Neural cell (in vitro differentiated cells): ENCODE data around the gene ABHD2.

Experiments
- EZH2 ChIP-seq: fragments of 200-600, 300-800 bp; shearing (Covaris generic), sonication (generic); IDR thresholded peaks from 2 replicates; pipeline ENCODE4 v1.6.1; 2014; ENCODE audit warnings: antibody characterized with exemption, low read length, borderline replicate concordance, mild to moderate bottlenecking; ENCODE audit not compliant: insufficient read depth, poor library complexity, severe bottlenecking
- MXI1 ChIP-seq: fragments of 450-650 bp; conservative IDR thresholded peaks from 2 replicates; pipeline ENCODE4 v1.6.1; 2014; ENCODE audit warnings: antibody characterized with exemption, mild to moderate bottlenecking; ENCODE audit not compliant: poor library complexity, severe bottlenecking
- POLR2AphosphoS5 ChIP-seq: IDR thresholded peaks from 2 replicates; pipeline ENCODE4 v1.6.1; 2012

GRCh38 chr15:89097313-89097712 lies 9.1 kb downstream of the ABHD2 start:
- TF ChIP-seq MXI1 (no peak), POLR2AphosphoS5 (no peak), EZH2 (no peak)
